Left lung (tissue), 10 donors: ENCODE data around the gene TMEM244. TPM values are rescaled to one million over a fixed set of nuclear protein-coding genes. Genes with fewer than 3 reads are reported as not detected.

Experiments used
- ATAC-seq: fragments of 200-7000 bp; cut with Tn5 transposase; one replicate; pipeline ENCODE4 v1.9.1; 2020; ENCODE audit warnings: moderate library complexity
- DNase-seq, 4 donors: peaks; one replicate each; pipeline ENCODE4 v3.0.0-alpha.2; 2013 to 2020
- H3K27ac ChIP-seq, 2 donors: fragments of 200-600 bp; sonication (generic) in 1 of 2; one replicate each; pipeline versions ENCODE4 v1.5.0 to v1.8.0; 2020 to 2021
- H3K27me3 ChIP-seq, 2 donors: fragments of 200-600 bp; sonication (generic) in 1 of 2; one replicate each; pipeline versions ENCODE4 v1.5.0 to v1.8.0; 2020 to 2021
- H3K36me3 ChIP-seq, 2 donors: fragments of 200-600 bp; sonication (generic) in 1 of 2; one replicate each; pipeline versions ENCODE4 v1.5.0 to v1.8.0; 2020 to 2021
- H3K4me1 ChIP-seq, 2 donors: fragments of 200-600 bp; one replicate each; pipeline ENCODE4 v1.8.0; 2021
- H3K4me3 ChIP-seq, 2 donors: fragments of 200-600 bp; sonication (generic) in 1 of 2; one replicate each; pipeline versions ENCODE4 v1.5.0 to v1.8.0; 2020 to 2021; ENCODE audit warnings: mild to moderate bottlenecking in 1 of 2
- H3K9me3 ChIP-seq, 2 donors: fragments of 200-600 bp; sonication (generic) in 1 of 2; one replicate each; pipeline versions ENCODE4 v1.5.0 to v1.8.0; 2020 to 2021
- CTCF ChIP-seq, 2 donors: fragments of 200-600 bp; sonication (generic) in 1 of 2; IDR thresholded peaks; one replicate each; pipeline versions ENCODE4 v1.5.0 to v1.8.0; 2021; ENCODE audit warnings: antibody characterized with exemption in 2 of 2
- intact Hi-C, 2 donors: fragments of 100-400 bp; cut with DNase I; formaldehyde crosslinking; loops; one replicate each; pipeline versions ENCODE4 v1.11.2 to v1.14.2; 2022
- polyA plus RNA-seq, 6 donors: library from polyadenylated mRNA; unstranded; fragments of 120-200 nt; gene quantifications; one replicate each; pipeline ENCODE4 v1.2.1, GENCODE V29; 2013; ENCODE audit not compliant: insufficient read length in 6 of 6
- total RNA-seq, 2 donors: library from RNA; stranded (reverse); fragmentation: NEBNext Ultra II Directional; extraction: Animal tissue kit (Norgen Biotek cat#: 25700); gene quantifications; one replicate each; pipeline ENCODE4 v1.2.1, GENCODE V29; 2021
- donor health status: DM: no; HTN: yes; CAD: no.
- donor health status: DM: no; HTN: no; CAD: no.

Gene TMEM244
- total and polyA plus RNA-seq, 8 donors = not detected

GRCh38 chr6:129789974-129790373, 71.1 kb downstream of the TMEM244 start:
- ATAC-seq (no peak), DNase-seq (no peak)
- no peak for TF ChIP-seq CTCF (IDR thresholded peaks at IDR 0.05)
- Histone ChIP-seq H3K36me3 (no peaks in the 10 kb centered on the region), H3K27ac (no peak overlapping the region), H3K4me1 (no peaks in the 10 kb centered on the region), H3K4me3 (no peak overlapping the region), H3K9me3 (no peaks in the 10 kb centered on the region), H3K27me3 (no peaks in the 10 kb centered on the region)
- intact Hi-C loops = no loop called here

- Histone ChIP-seq H3K4me1 (no peaks in the 10 kb centered on the region), H3K27me3 (no peaks in the 10 kb centered on the region), H3K4me3 (no peak overlapping the region), H3K9me3 (no peaks in the 10 kb centered on the region), H3K27ac (no peak overlapping the region), H3K36me3 (no peaks in the 10 kb centered on the region)
- no peak for ATAC-seq
- intact Hi-C loops = no loop called here
- no peak for TF ChIP-seq CTCF (IDR thresholded peaks at IDR 0.05)
- no peak for DNase-seq
Observed at GRCh38 chr6:129787816-129788215, 73.3 kb downstream of the TMEM244 start.

- Histone ChIP-seq H3K4me3 (no peak overlapping the region), H3K4me1 (no peaks in the 10 kb centered on the region), H3K9me3 (no peaks in the 10 kb centered on the region), H3K27ac (no peak overlapping the region), H3K27me3 (no peaks in the 10 kb centered on the region), H3K36me3 (no peaks in the 10 kb centered on the region)
- DNase-seq = no peak
- no peak for TF ChIP-seq CTCF (IDR thresholded peaks at IDR 0.05)
- intact Hi-C loops = no loop called here
- no peak for ATAC-seq
Observed at GRCh38 chr6:129786548-129786947, 74.6 kb downstream of the TMEM244 start.

- Histone ChIP-seq H3K4me3 (no peak overlapping the region), H3K27ac (no peak overlapping the region), H3K27me3 (no peaks in the 10 kb centered on the region), H3K9me3 (no peaks in the 10 kb centered on the region), H3K4me1 (no peaks in the 10 kb centered on the region), H3K36me3 (no peaks in the 10 kb centered on the region)
- ATAC-seq (no peak), DNase-seq (no peak)
- no peak for TF ChIP-seq CTCF (IDR thresholded peaks at IDR 0.05)
- intact Hi-C loops = no loop called here
Observed at GRCh38 chr6:129785756-129786135, 75.4 kb downstream of the TMEM244 start.

GRCh38 chr6:129785047-129785755, 75.9 kb downstream of the TMEM244 start:
- Histone ChIP-seq H3K27ac (no peak overlapping the region), H3K27me3 (no peaks in the 10 kb centered on the region), H3K9me3 (no peaks in the 10 kb centered on the region), H3K4me1 (no peaks in the 10 kb centered on the region), H3K4me3 (no peak overlapping the region), H3K36me3 (no peaks in the 10 kb centered on the region)
- intact Hi-C loops = no loop called here
- ATAC-seq (no peak), DNase-seq (no peak)
- TF ChIP-seq CTCF (IDR thresholded peaks at IDR 0.05) = no peak

Other genes with a start within 250 kb of the TMEM244 start
- gene ARHGAP18, start 151.1 kb downstream of the TMEM244 start, total RNA-seq = 10 to 100 TPM; 46.0 to 46.1 TPM
- gene ARHGAP18, start 151.1 kb downstream of the TMEM244 start, polyA plus RNA-seq = 10 to 100 TPM; 62.7 to 76.4 (median 70.2) TPM
- gene L3MBTL3, start 157.3 kb upstream of the TMEM244 start, total RNA-seq = 1 to 10 TPM; 5.7 to 6.4 TPM
- gene L3MBTL3, start 157.3 kb upstream of the TMEM244 start, polyA plus RNA-seq = 10 to 100 TPM; 16.4 to 28.5 (median 18.4) TPM